Thymus (tissue), 11 donors: ENCODE results near the gene ZKSCAN8. TPM values are rescaled to one million over a fixed set of nuclear protein-coding genes. Genes with fewer than 3 reads are reported as not detected.

ENCODE experiments used
- DNase-seq, 9 donors: peaks; one replicate each; pipeline ENCODE4 v3.0.0-alpha.2; 2013; ENCODE audit warnings: low spot score in 9 of 9, low read depth in 6 of 9, missing footprints in 1 of 9
- H3K27ac ChIP-seq, 2 donors: one replicate each; pipeline ENCODE4 v1.5.1; 2013; ENCODE audit warnings: control low read depth in 1 of 2, low read depth in 1 of 2, low read length in 1 of 2, mild to moderate bottlenecking in 1 of 2, moderate library complexity in 1 of 2
- H3K27me3 ChIP-seq, 2 donors: one replicate each; pipeline ENCODE4 v1.5.1; 2013; ENCODE audit warnings: low read length in 1 of 2; ENCODE audit not compliant: control insufficient read depth in 2 of 2, insufficient read depth in 1 of 2
- H3K36me3 ChIP-seq, 2 donors: one replicate each; pipeline ENCODE4 v1.5.1; 2013; ENCODE audit warnings: low read length in 1 of 2, mild to moderate bottlenecking in 1 of 2, moderate library complexity in 1 of 2; ENCODE audit not compliant: control insufficient read depth in 2 of 2, insufficient read depth in 2 of 2
- H3K4me1 ChIP-seq, 2 donors: one replicate each; pipeline ENCODE4 v1.5.1; 2013; ENCODE audit warnings: low read length in 2 of 2; ENCODE audit not compliant: control insufficient read depth in 2 of 2, insufficient read depth in 2 of 2
- H3K4me3 ChIP-seq, 2 donors: one replicate each; pipeline ENCODE4 v1.5.1; 2013; ENCODE audit warnings: low read length in 2 of 2, control low read depth in 1 of 2, mild to moderate bottlenecking in 1 of 2
- H3K9me3 ChIP-seq, 2 donors: one replicate each; pipeline ENCODE4 v1.5.1; 2013; ENCODE audit warnings: low read length in 1 of 2, mild to moderate bottlenecking in 1 of 2; ENCODE audit not compliant: control insufficient read depth in 2 of 2, insufficient read depth in 1 of 2
- WGBS: extraction: QIAGEN DNeasy Blood & Tissue Kit; methylation state at CpG from one replicate; pipeline ENCODE4 v1.1.7; 2013; 5-methylcytosine and 5-hydroxymethylcytosine counted together
- polyA plus RNA-seq: library from polyadenylated mRNA; stranded (reverse); fragments of 200-250 nt; gene quantifications from one replicate; pipeline ENCODE4 v1.2.3, GENCODE V29; 2013
- total RNA-seq: library from RNA; stranded (reverse); fragments of 120-200 nt; gene quantifications from one replicate; pipeline ENCODE4 v1.2.4, GENCODE V29; 2013
- donor health status: healthy.

Gene ZKSCAN8
- total and polyA plus RNA-seq, 2 donors: 5.3 to 10.4 TPM

DNA sequence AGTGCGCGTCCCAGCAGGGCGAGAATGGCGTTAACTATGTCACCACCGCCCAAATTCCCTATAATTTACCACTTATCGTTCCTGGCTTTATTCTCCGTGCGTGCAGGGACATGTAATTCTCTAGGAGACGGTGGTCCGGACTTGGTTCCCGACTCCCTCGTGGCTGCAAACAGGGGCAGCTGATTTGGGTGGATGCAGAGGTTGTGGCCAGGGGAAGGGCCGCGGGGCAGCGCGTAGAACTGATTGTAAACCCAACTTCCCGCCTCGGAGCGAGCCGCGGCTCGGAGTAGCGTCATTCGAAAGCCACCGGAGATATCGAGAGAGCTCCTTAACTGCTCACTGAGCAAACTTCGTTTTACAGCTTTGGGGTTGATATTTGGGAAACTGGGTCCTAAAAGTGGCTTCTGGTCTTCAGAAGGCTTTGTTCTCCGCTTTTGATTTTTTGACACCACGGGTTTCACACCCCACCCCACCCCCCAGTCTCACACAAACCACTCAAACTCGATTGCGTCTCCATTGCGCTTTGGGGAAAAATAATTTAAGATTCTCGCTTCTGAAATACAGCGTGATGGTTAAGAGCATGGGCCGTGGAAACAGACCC lies 65.9 kb downstream of the ZKSCAN8 start:
- DNase-seq: peak in 1 of 9 donors; percentile 30
- Histone ChIP-seq H3K27me3 (peaks cover 48 to 72% of the 10 kb centered on the region in 2 donors), H3K9me3 (peaks cover 3 to 4% of the 10 kb centered on the region in 2 donors), H3K4me1 (peaks cover 0 to 4% of the 10 kb centered on the region in 2 donors), H3K4me3 (no peak overlapping the region), H3K36me3 (no peaks in the 10 kb centered on the region), H3K27ac (no peak overlapping the region)
- WGBS: 3% methylated on average over 35 of the region's 35 CpGs

DNA sequence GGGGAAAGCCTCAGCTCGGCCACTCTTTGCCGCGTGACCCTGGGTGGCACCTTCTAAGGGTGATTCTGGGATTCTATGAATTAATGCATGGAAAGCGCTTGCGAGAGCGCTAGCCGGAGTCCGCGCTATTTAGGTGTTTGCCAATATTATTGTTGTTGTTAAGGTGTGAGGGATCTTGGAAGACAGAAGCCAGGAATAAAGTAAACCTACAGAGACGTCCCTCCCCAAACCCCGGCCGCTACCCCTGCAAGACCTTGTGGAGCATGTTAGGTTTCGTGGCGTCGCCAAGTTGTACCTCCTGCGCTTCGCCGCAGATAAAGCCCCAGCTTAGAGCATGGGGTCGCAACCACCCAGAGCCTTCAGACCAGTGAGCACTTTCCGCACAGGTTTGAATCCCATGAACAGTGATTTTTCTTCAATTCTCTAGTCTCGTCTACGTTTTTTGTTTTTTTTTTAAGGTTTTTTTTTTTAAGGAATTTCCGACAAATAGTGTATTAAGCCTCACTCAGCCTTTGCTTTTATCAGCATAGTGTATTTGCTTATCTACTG lies 66.5 kb downstream of the ZKSCAN8 start:
- Histone ChIP-seq H3K4me3 (no peak overlapping the region), H3K36me3 (no peaks in the 10 kb centered on the region), H3K27me3 (peaks cover 49 to 78% of the 10 kb centered on the region in 2 donors), H3K9me3 (peaks cover 3 to 4% of the 10 kb centered on the region in 2 donors), H3K27ac (no peak overlapping the region), H3K4me1 (peaks cover 0 to 4% of the 10 kb centered on the region in 2 donors)
- no peak for DNase-seq
- 10% methylated on average over 23 of the region's 23 CpGs for WGBS

Other genes starting within 250 kb of the ZKSCAN8 start
- not detected for gene OR2B2, start 229.5 kb upstream of the ZKSCAN8 start, total RNA-seq
- not detected for gene OR2B2, start 229.5 kb upstream of the ZKSCAN8 start, polyA plus RNA-seq
- 0.19 TPM for gene OR2B6, start 184.6 kb upstream of the ZKSCAN8 start, total RNA-seq
- gene OR2B6, start 184.6 kb upstream of the ZKSCAN8 start, polyA plus RNA-seq: 0.87 TPM
- gene ZNF165, start 61.3 kb upstream of the ZKSCAN8 start, total RNA-seq: 0.99 TPM
- 1.6 TPM for gene ZNF165, start 61.3 kb upstream of the ZKSCAN8 start, polyA plus RNA-seq
- 8.5 TPM for gene ZSCAN16, start 17.3 kb upstream of the ZKSCAN8 start, total RNA-seq
- 15.4 TPM for gene ZSCAN16, start 17.3 kb upstream of the ZKSCAN8 start, polyA plus RNA-seq
- 7.3 TPM for gene ZSCAN9, start 83.4 kb downstream of the ZKSCAN8 start, total RNA-seq
- 9.7 TPM for gene ZSCAN9, start 83.4 kb downstream of the ZKSCAN8 start, polyA plus RNA-seq
- 9.9 TPM for gene ZKSCAN4, start 110.4 kb downstream of the ZKSCAN8 start, total RNA-seq
- 8.6 TPM for gene ZKSCAN4, start 110.4 kb downstream of the ZKSCAN8 start, polyA plus RNA-seq
- 0.52 TPM for gene NKAPL, start 117.4 kb downstream of the ZKSCAN8 start, total RNA-seq
- 1.5 TPM for gene NKAPL, start 117.4 kb downstream of the ZKSCAN8 start, polyA plus RNA-seq
- gene ZSCAN26, start 125.3 kb downstream of the ZKSCAN8 start, total RNA-seq: 15.0 TPM
- 18.2 TPM for gene ZSCAN26, start 125.3 kb downstream of the ZKSCAN8 start, polyA plus RNA-seq
- gene PGBD1, start 139.7 kb downstream of the ZKSCAN8 start, total RNA-seq: 3.2 TPM
- gene PGBD1, start 139.7 kb downstream of the ZKSCAN8 start, polyA plus RNA-seq: 4.5 TPM
- 3.4 TPM for gene ZSCAN31, start 194.3 kb downstream of the ZKSCAN8 start, total RNA-seq
- gene ZSCAN31, start 194.3 kb downstream of the ZKSCAN8 start, polyA plus RNA-seq: 3.9 TPM
- gene ZKSCAN3, start 208.1 kb downstream of the ZKSCAN8 start, total RNA-seq: 5.1 TPM
- gene ZKSCAN3, start 208.1 kb downstream of the ZKSCAN8 start, polyA plus RNA-seq: 3.2 TPM